HEK293 (cell line): ENCODE data around the gene ROCK1.

Experiments used
- CTCF ChIA-PET: fragments of 350-600 bp; formaldehyde crosslinking; extraction: SDS; loops from one replicate; lab custom pipeline; 2021; ENCODE audit warnings: antibody characterized with exemption; lab: Yijun Ruan, JAX
- POLR2A ChIA-PET: fragments of 300-600 bp; formaldehyde crosslinking; extraction: SDS; loops from one replicate; lab custom pipeline; 2020; ENCODE audit warnings: antibody characterized with exemption, inconsistent platforms; lab: Yijun Ruan, JAX
- H3K27ac ChIP-seq: fragments of 200-500 bp; sonication (Bioruptor generic); 2 replicates; pipeline ENCODE4 v1.5.1; 2014; ENCODE audit warnings: low read depth, low read length, control low read depth, inconsistent platforms; ENCODE audit errors: extremely low read depth
- H3K36me3 ChIP-seq, 2 experiments: fragments of 200-500 bp in 1 of 2; sonication (Bioruptor generic) in 1 of 2; 1 replicate in 1 of 2; 2 replicates in 1 of 2; pipeline ENCODE4 v1.5.1; 2014 to 2017; ENCODE audit warnings: inconsistent platforms in 2 of 2, low read length in 2 of 2; ENCODE audit not compliant: control insufficient read depth in 2 of 2, insufficient read depth in 1 of 2
- H3K4me1 ChIP-seq: fragments of 200-500 bp; sonication (Bioruptor generic); 2 replicates; pipeline ENCODE4 v1.5.1; 2014; ENCODE audit warnings: mild to moderate bottlenecking, low read length, inconsistent platforms; ENCODE audit not compliant: control insufficient read depth, insufficient read depth
- H3K4me3 ChIP-seq: 2 replicates; pipeline ENCODE4 v1.5.1; 2011; ENCODE audit warnings: low read depth, mild to moderate bottlenecking, control low read depth, low read length, moderate library complexity
- H3K9me3 ChIP-seq: fragments of 200-500 bp; sonication (Bioruptor generic); 2 replicates; pipeline ENCODE4 v1.5.1; 2014; ENCODE audit warnings: low read depth, low read length, inconsistent platforms; ENCODE audit not compliant: control insufficient read depth, insufficient read depth
- IKZF3 ChIP-seq: fragments of 450-650 bp; IDR thresholded peaks from 2 replicates; pipeline ENCODE4 v1.5.0; 2018; ENCODE audit warnings: missing biosample characterization, mild to moderate bottlenecking, missing genetic modification characterization, moderate library complexity
- OSR2 ChIP-seq: fragments of 450-650 bp; formaldehyde crosslinking; IDR thresholded peaks from 2 replicates; pipeline ENCODE4 v1.5.1; 2016; ENCODE audit warnings: missing biosample characterization, missing genetic modification characterization
- RBAK ChIP-seq: fragments of 450-650 bp; formaldehyde crosslinking; IDR thresholded peaks from 2 replicates; pipeline ENCODE4 v1.5.1; 2016; ENCODE audit warnings: missing biosample characterization, missing genetic modification characterization
- ZBTB20 ChIP-seq: fragments of 450-650 bp; formaldehyde crosslinking; IDR thresholded peaks from 2 replicates; pipeline ENCODE4 v1.5.1; 2016; ENCODE audit warnings: missing biosample characterization, missing genetic modification characterization
- ZBTB21 ChIP-seq: fragments of 450-650 bp; formaldehyde crosslinking; IDR thresholded peaks from 2 replicates; pipeline ENCODE4 v1.5.1; 2017; ENCODE audit warnings: missing biosample characterization, missing genetic modification characterization
- ZBTB48 ChIP-seq: fragments of 450-650 bp; formaldehyde crosslinking; IDR thresholded peaks from 2 replicates; pipeline ENCODE4 v1.5.1; 2016; ENCODE audit warnings: missing biosample characterization, missing genetic modification characterization
- ZBTB7A ChIP-seq: fragments of 450-650 bp; formaldehyde crosslinking; IDR thresholded peaks from 2 replicates; pipeline ENCODE4 v1.5.1; 2016; ENCODE audit warnings: low read depth, missing biosample characterization, missing genetic modification characterization
- ZFHX2 ChIP-seq: fragments of 450-650 bp; formaldehyde crosslinking; conservative IDR thresholded peaks from 2 replicates; pipeline ENCODE4 v1.5.1; 2016; ENCODE audit warnings: missing biosample characterization, missing genetic modification characterization
- ZNF155 ChIP-seq: fragments of 450-650 bp; formaldehyde crosslinking; IDR thresholded peaks from 2 replicates; pipeline ENCODE4 v1.5.1; 2016; ENCODE audit warnings: missing biosample characterization, missing genetic modification characterization
- ZNF175 ChIP-seq: fragments of 450-650 bp; formaldehyde crosslinking; IDR thresholded peaks from 2 replicates; pipeline ENCODE4 v1.5.1; 2016; ENCODE audit warnings: missing biosample characterization, missing genetic modification characterization
- ZNF23 ChIP-seq: fragments of 450-650 bp; formaldehyde crosslinking; IDR thresholded peaks from 2 replicates; pipeline ENCODE4 v1.5.1; 2016; ENCODE audit warnings: missing biosample characterization, missing genetic modification characterization, borderline replicate concordance
- ZNF24 ChIP-seq: fragments of 450-650 bp; formaldehyde crosslinking; IDR thresholded peaks from 2 replicates; pipeline ENCODE4 v1.5.1; 2016; ENCODE audit warnings: missing biosample characterization, missing genetic modification characterization
- ZNF37A ChIP-seq: fragments of 450-650 bp; IDR thresholded peaks from 2 replicates; pipeline ENCODE4 v1.5.1; 2018; ENCODE audit warnings: missing biosample characterization, missing genetic modification characterization
- ZNF394 ChIP-seq: fragments of 450-650 bp; formaldehyde crosslinking; IDR thresholded peaks from 2 replicates; pipeline ENCODE4 v1.5.1; 2016; ENCODE audit warnings: missing biosample characterization, missing genetic modification characterization, mild to moderate bottlenecking, moderate library complexity, borderline replicate concordance
- ZNF423 ChIP-seq: fragments of 450-650 bp; formaldehyde crosslinking; IDR thresholded peaks from 2 replicates; pipeline ENCODE4 v1.5.1; 2016; ENCODE audit warnings: missing biosample characterization, missing genetic modification characterization
- ZNF433 ChIP-seq: fragments of 450-650 bp; formaldehyde crosslinking; IDR thresholded peaks from 2 replicates; pipeline ENCODE4 v1.5.1; 2016; ENCODE audit warnings: missing biosample characterization, missing genetic modification characterization, low read depth
- ZNF501 ChIP-seq: fragments of 450-650 bp; formaldehyde crosslinking; IDR thresholded peaks from 2 replicates; pipeline ENCODE4 v1.5.1; 2016; ENCODE audit warnings: missing biosample characterization, missing genetic modification characterization
- ZNF549 ChIP-seq: fragments of 450-650 bp; IDR thresholded peaks from 2 replicates; pipeline ENCODE4 v1.5.1; 2018; ENCODE audit warnings: missing biosample characterization, missing genetic modification characterization, mild to moderate bottlenecking, inconsistent platforms, moderate library complexity
- ZNF600 ChIP-seq: fragments of 450-650 bp; formaldehyde crosslinking; IDR thresholded peaks from 2 replicates; pipeline ENCODE4 v1.5.1; 2016; ENCODE audit warnings: missing biosample characterization, missing genetic modification characterization
- ZNF623 ChIP-seq: fragments of 450-650 bp; formaldehyde crosslinking; IDR thresholded peaks from 2 replicates; pipeline ENCODE4 v1.5.1; 2016; ENCODE audit warnings: missing biosample characterization, missing genetic modification characterization
- ZNF654 ChIP-seq: fragments of 450-650 bp; formaldehyde crosslinking; IDR thresholded peaks from 2 replicates; pipeline ENCODE4 v1.5.1; 2016; ENCODE audit warnings: low read depth, missing biosample characterization, missing genetic modification characterization
- ZNF677 ChIP-seq: fragments of 450-650 bp; IDR thresholded peaks from 2 replicates; pipeline ENCODE4 v1.5.0; 2018; ENCODE audit warnings: missing biosample characterization, mild to moderate bottlenecking, missing genetic modification characterization, moderate library complexity
- ZNF777 ChIP-seq: fragments of 450-650 bp; formaldehyde crosslinking; IDR thresholded peaks from 2 replicates; pipeline ENCODE4 v1.5.1; 2017; ENCODE audit warnings: missing biosample characterization, missing genetic modification characterization, borderline replicate concordance
- TF ChIP-seq, protein P1 (sequence below): fragments of 450-650 bp; formaldehyde crosslinking; IDR thresholded peaks from 2 replicates; pipeline ENCODE4 v1.5.1; 2017; ENCODE audit warnings: missing biosample characterization, missing genetic modification characterization
- TF ChIP-seq, protein P2 (sequence below): fragments of 450-650 bp; formaldehyde crosslinking; IDR thresholded peaks from 2 replicates; pipeline ENCODE4 v1.5.1; 2016; ENCODE audit warnings: missing biosample characterization, missing genetic modification characterization, borderline replicate concordance

Gene ROCK1

GRCh38 chr18:21056545-21056944 lies 55.1 kb downstream of the ROCK1 start:
- Histone ChIP-seq H3K9me3 (no peaks in the 10 kb centered on the region), H3K4me1 (no peaks in the 10 kb centered on the region), H3K27ac (no peak overlapping the region)
- CTCF ChIA-PET, result interaction anchor here (0.5 to 1.0 kb wide), 2 partner anchors 84 to 107 kb away, joined by 3 to 4 read pairs; no protein-coding TSS in a partner anchor
- TF ChIP-seq RBAK, result no peak
- TF ChIP-seq ZNF23 (tag by site-specific recombination), result no peak
- no peak for TF ChIP-seq ZBTB20
- TF ChIP-seq ZFHX2 (tag by site-specific recombination), result no peak
- TF ChIP-seq IKZF3, result no peak
- TF ChIP-seq ZNF24 (tag by site-specific recombination), result no peak
- TF ChIP-seq OSR2, result no peak
- TF ChIP-seq ZNF501 (tag by site-specific recombination), result no peak
- TF ChIP-seq, all 188 proteins: peak for 0
- Histone ChIP-seq H3K36me3 (no peaks in the 10 kb centered on the region), H3K4me3 (no peak overlapping the region)
- POLR2A ChIA-PET, result no interaction called here

GRCh38 chr18:21054252-21054821 lies 57.3 kb downstream of the ROCK1 start:
- no peaks in the 10 kb centered on the region for H3K9me3 ChIP-seq
- 0 out of 2 replicates have a peak, but pooled peaks cover 2% of the 10 kb centered on the region for H3K4me1 ChIP-seq
- no peak overlapping the region for H3K27ac ChIP-seq
- ChIA-PET POLR2A (no interaction called here), CTCF (no interaction called here)
- no peak overlapping the region for H3K4me3 ChIP-seq
- TF ChIP-seq ZNF654 (tag by site-specific recombination), result no peak
- no peak for TF ChIP-seq ZNF777
- TF ChIP-seq, protein P1, sequence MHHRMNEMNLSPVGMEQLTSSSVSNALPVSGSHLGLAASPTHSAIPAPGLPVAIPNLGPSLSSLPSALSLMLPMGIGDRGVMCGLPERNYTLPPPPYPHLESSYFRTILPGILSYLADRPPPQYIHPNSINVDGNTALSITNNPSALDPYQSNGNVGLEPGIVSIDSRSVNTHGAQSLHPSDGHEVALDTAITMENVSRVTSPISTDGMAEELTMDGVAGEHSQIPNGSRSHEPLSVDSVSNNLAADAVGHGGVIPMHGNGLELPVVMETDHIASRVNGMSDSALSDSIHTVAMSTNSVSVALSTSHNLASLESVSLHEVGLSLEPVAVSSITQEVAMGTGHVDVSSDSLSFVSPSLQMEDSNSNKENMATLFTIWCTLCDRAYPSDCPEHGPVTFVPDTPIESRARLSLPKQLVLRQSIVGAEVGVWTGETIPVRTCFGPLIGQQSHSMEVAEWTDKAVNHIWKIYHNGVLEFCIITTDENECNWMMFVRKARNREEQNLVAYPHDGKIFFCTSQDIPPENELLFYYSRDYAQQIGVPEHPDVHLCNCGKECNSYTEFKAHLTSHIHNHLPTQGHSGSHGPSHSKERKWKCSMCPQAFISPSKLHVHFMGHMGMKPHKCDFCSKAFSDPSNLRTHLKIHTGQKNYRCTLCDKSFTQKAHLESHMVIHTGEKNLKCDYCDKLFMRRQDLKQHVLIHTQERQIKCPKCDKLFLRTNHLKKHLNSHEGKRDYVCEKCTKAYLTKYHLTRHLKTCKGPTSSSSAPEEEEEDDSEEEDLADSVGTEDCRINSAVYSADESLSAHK (tag by site-specific recombination), result no peak
- no peak for TF ChIP-seq ZNF423
- TF ChIP-seq ZNF677 (tag by site-specific recombination), result no peak
- TF ChIP-seq ZNF549, result no peak
- no peak for TF ChIP-seq ZNF155 (tag by site-specific recombination)
- no peak for TF ChIP-seq ZNF175 (tag by site-specific recombination)
- no peak for TF ChIP-seq ZNF433 (tag by site-specific recombination)
- TF ChIP-seq, protein P2, sequence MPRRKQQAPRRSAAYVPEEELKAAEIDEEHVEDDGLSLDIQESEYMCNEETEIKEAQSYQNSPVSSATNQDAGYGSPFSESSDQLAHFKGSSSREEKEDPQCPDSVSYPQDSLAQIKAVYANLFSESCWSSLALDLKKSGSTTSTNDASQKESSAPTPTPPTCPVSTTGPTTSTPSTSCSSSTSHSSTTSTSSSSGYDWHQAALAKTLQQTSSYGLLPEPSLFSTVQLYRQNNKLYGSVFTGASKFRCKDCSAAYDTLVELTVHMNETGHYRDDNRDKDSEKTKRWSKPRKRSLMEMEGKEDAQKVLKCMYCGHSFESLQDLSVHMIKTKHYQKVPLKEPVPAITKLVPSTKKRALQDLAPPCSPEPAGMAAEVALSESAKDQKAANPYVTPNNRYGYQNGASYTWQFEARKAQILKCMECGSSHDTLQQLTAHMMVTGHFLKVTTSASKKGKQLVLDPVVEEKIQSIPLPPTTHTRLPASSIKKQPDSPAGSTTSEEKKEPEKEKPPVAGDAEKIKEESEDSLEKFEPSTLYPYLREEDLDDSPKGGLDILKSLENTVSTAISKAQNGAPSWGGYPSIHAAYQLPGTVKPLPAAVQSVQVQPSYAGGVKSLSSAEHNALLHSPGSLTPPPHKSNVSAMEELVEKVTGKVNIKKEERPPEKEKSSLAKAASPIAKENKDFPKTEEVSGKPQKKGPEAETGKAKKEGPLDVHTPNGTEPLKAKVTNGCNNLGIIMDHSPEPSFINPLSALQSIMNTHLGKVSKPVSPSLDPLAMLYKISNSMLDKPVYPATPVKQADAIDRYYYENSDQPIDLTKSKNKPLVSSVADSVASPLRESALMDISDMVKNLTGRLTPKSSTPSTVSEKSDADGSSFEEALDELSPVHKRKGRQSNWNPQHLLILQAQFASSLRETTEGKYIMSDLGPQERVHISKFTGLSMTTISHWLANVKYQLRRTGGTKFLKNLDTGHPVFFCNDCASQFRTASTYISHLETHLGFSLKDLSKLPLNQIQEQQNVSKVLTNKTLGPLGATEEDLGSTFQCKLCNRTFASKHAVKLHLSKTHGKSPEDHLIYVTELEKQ (tag by site-specific recombination), result no peak
- TF ChIP-seq ZBTB7A (tag by site-specific recombination), result no peak
- no peak for TF ChIP-seq ZNF23 (tag by site-specific recombination)
- TF ChIP-seq ZBTB21, result no peak
- TF ChIP-seq ZBTB48 (tag by site-specific recombination), result no peak
- TF ChIP-seq ZNF394 (tag by site-specific recombination), result no peak
- TF ChIP-seq ZNF600 (tag by site-specific recombination), result no peak
- TF ChIP-seq ZNF623 (tag by site-specific recombination), result no peak
- no peak for TF ChIP-seq ZNF37A
- H3K36me3 ChIP-seq, result no peaks in the 10 kb centered on the region
